ENCODE measurements around the gene CHST11. TPM values are rescaled to one million over a fixed set of nuclear protein-coding genes. Genes with fewer than 3 reads are reported as not detected.

CHST11 gene
- total RNA-seq, 1 experiment from 2014 or later = 6.7 TPM

DNA sequence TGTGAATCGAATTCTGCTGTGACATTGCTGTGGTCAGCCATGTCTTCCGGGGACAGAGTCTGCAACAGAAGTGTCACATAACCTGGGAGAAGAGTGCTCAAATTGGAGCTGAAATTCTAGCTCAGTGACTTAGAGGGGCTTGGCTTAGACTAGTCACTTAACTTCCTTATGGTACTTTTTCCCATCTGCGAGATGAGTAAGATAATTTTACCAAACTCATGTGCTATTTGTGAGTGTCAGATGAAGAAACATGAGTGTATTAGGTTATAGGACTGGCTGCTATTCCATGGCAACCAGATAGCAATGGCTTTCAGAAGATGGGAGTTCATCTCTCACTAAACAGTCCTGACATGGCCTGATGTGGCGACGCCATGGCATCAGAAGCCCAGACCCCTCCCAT, 104.1 kb downstream of the CHST11 start:
- Histone ChIP-seq H3T11ph (ENCODE audit: low read length) (no peak overlapping the region), H3K56ac (ENCODE audit: insufficient read length, low read depth, low read length) (no peak overlapping the region), H4K5ac (ENCODE audit: insufficient read length, low read depth, low read length) (no peak overlapping the region), H2BK15ac (ENCODE audit: low read depth, low read length) (no peak overlapping the region), H4K8ac (replicated peaks; ENCODE audit: insufficient read length, low read depth, low read length) (no peak overlapping the region), H2AK5ac (ENCODE audit: insufficient read length, low read length) (no peak overlapping the region), H3K79me2 (ENCODE audit: insufficient read depth, low read length) (no peaks in the 10 kb centered on the region), H3K4me2 (ENCODE audit: insufficient read depth, insufficient read length, low read length) (no peak overlapping the region), H2BK120ac (ENCODE audit: low read depth, low read length, poor library complexity, severe bottlenecking) (no peak overlapping the region), H3K14ac (ENCODE audit: insufficient read depth, low read length) (no peak overlapping the region), H3K4me1 (ENCODE audit: insufficient read depth, low read length) (no peaks in the 10 kb centered on the region), H2BK5ac (ENCODE audit: insufficient read length, low read length) (no peak overlapping the region), H3K79me1 (ENCODE audit: insufficient read depth, low read depth, low read length, poor library complexity, severe bottlenecking) (no peaks in the 10 kb centered on the region), H2AFZ (ENCODE audit: low read length) (no peak overlapping the region), H3K9me3 (ENCODE audit: control insufficient read depth, low read depth, low read length) (no peaks in the 10 kb centered on the region), H3K4ac (ENCODE audit: low read depth, low read length) (no peak overlapping the region), H2BK20ac (ENCODE audit: low read depth, low read length, poor library complexity, severe bottlenecking) (no peak overlapping the region), H3K23me2 (ENCODE audit: insufficient read length, low read depth, low read length, poor library complexity, severe bottlenecking) (no peaks in the 10 kb centered on the region), H2BK12ac (ENCODE audit: insufficient read length, low read depth, low read length) (no peak overlapping the region), H3K9ac (ENCODE audit: extremely low read depth, insufficient read length, low read length) (no peak overlapping the region), H4K91ac (ENCODE audit: insufficient read length, low read depth, low read length) (no peak overlapping the region), H4K20me1 (ENCODE audit: control insufficient read depth, insufficient read depth, insufficient read length) (no peaks in the 10 kb centered on the region), H3K23ac (ENCODE audit: insufficient read length, low read depth, low read length) (no peak overlapping the region), H3K27me3 (ENCODE audit: insufficient read depth, low read length) (no peaks in the 10 kb centered on the region), H3K27ac (ENCODE audit: insufficient read length, low read depth, low read length) (no peak overlapping the region), H3K18ac (ENCODE audit: insufficient read length, low read depth, low read length) (no peak overlapping the region)
- DNase-seq = no peak
- TF ChIP-seq, protein P1, sequence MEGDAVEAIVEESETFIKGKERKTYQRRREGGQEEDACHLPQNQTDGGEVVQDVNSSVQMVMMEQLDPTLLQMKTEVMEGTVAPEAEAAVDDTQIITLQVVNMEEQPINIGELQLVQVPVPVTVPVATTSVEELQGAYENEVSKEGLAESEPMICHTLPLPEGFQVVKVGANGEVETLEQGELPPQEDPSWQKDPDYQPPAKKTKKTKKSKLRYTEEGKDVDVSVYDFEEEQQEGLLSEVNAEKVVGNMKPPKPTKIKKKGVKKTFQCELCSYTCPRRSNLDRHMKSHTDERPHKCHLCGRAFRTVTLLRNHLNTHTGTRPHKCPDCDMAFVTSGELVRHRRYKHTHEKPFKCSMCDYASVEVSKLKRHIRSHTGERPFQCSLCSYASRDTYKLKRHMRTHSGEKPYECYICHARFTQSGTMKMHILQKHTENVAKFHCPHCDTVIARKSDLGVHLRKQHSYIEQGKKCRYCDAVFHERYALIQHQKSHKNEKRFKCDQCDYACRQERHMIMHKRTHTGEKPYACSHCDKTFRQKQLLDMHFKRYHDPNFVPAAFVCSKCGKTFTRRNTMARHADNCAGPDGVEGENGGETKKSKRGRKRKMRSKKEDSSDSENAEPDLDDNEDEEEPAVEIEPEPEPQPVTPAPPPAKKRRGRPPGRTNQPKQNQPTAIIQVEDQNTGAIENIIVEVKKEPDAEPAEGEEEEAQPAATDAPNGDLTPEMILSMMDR (conservative IDR thresholded peaks at IDR 0.05) = no peak
- WGBS (ENCODE audit: extremely low coverage, insufficient read length, low lambda C conversion rate) = no CpG with 5 or more reads among the region's 5 CpGs
- Mint-ChIP-seq H3K4me1 (peaks cover 11 to 12% of the 10 kb centered on the region in 2 experiments), H3K27ac (no peak overlapping the region), H3K9me3 (peaks cover 4% of the 10 kb centered on the region in 2 experiments; a peak in 3 of 5 replicates), H3K36me3 (ENCODE audit: insufficient read depth in 1 of 3, low read depth in 3 of 3) (peaks cover 2 to 4% (median 4%) of the 10 kb centered on the region in 3 experiments; a peak in 4 of 7 replicates), H3K27me3 (ENCODE audit: low read depth) (no peaks in the 10 kb centered on the region), H3K4me3 (no peak overlapping the region)
